NCI-H2107 treated with DMSO at 0.1 percent for 48 hours (cell line): Measurements from ENCODE around the gene DYNLT3.

Source experiments
- DNase-seq: peaks from one replicate; lab custom pipeline; 2025; ENCODE audit not compliant: unreplicated experiment; lab: John Stamatoyannopoulos, UW

Gene DYNLT3

DNA sequence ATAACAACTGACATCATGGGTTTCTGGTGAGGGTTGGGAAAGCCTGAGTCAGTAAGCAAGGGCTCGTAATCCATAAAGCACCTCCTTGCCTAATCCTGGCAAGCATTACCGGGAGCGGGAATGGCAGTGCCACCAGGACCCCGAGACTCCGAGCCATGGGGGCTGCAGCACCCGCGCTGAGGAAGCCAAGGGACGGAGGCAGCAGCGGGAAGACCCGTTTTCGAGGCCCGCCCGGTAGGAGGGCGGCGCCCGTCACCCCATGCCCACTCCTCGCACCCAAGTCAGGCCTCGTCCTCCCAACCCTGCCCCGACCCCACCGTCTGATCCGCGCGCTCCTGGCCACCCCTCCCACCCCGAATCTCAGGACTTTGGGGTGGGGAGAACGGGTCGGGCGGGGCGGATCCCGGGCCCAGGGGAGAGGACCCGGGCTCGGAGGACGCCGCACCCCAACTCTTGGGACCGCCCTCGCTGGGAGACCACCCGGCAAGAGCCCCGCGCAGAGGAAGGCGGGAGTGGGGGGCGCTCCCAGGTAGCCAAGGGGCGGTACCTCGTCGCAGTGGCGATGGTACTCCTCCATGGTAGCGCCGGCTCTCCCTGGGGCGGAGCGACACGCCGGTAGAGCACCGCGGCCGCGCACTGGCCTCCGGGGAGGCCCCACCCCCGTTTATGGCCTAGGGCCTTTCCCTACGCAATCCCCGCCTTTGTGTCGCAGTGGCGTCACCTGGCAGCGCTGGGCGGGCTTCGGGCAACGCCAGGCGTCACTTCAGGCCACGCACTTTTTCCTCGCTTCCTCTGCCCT, at the start of gene DYNLT3:
DYNLT3 (minus strand) TSS at position 638 of the 799 bp plus-strand sequence; CDS start at position 577, 61 bp downstream.
- peak; percentile 83 for DNase-seq

- no peak for DNase-seq
Observed at GRCh38 chrX:37896511-37896890, 49.1 kb upstream of the DYNLT3 start.

DNA sequence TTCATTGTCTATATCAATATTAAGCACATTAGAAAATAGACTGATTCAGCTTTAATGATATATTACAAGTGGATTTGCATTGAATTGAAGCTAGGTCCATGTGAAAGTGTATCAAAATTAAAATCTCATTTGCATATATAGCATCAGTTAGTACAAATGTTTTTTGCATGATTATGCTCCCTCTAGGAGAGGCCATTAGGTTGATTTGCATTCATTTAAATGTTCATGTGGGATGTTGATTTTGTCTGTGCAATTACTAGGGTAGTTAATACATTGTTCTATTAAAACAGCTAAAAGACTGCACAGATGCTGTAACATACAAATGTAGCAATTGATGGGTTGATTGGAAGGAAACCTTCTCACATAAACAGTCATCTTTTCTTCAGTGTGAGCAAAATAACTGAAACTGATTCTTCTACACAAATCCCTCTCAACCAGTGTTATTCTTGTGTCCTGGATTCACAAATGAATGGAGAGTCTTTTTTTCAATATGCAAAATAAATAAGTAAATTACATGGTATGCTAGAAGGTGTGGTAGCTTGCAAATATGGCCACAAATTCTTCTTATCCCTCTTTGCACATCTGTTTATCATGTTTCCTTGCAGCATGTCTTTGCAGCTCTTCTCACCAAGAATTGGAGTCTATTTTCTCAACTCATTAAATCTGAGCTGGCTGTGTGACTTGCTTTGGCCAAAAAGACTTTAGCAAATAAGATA, 48.6 kb upstream of the DYNLT3 start:
- no peak for DNase-seq

- DNase-seq: no peak
Observed at GRCh38 chrX:37894725-37895124, 47.4 kb upstream of the DYNLT3 start.

DNA sequence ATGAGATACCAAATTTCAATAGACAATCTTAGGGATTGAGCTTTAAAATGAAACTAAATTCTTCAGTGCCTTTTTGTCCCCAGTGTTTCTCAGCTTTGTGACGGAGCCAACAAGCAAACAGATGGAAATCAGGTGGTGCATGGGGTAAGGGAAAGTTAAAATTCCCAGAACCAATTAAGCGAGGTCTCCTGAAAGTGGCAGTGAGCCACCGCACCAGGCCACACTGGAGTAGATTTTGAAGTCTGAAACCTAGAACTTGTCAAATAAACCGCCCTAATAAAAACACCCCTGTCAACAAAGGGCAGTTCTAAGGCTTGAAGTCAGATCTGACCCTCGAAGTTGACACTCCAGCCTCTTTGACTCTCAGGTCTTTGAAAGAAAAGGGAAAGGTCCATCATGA, 40.6 kb upstream of the DYNLT3 start:
- DNase-seq: no peak

DNA sequence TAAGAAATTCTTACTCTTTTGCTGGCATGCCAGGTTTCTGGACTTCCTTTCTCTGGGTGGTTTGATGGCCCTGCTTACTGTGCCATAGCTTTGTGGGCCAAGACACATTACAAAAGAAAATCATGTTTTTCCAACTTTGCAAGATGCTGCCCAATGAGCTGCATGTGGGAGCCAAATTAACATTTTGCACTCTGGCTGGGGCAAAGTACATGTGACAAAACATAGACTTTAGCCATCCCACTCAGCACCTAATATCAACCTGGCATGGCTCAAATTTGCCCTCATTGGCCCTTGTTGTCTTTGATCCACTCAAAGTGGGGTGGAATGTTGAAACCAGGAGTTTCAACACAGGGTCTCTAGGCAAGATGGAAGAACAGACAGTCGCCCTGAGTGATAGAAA, 40.0 kb upstream of the DYNLT3 start:
- no peak for DNase-seq

DNA sequence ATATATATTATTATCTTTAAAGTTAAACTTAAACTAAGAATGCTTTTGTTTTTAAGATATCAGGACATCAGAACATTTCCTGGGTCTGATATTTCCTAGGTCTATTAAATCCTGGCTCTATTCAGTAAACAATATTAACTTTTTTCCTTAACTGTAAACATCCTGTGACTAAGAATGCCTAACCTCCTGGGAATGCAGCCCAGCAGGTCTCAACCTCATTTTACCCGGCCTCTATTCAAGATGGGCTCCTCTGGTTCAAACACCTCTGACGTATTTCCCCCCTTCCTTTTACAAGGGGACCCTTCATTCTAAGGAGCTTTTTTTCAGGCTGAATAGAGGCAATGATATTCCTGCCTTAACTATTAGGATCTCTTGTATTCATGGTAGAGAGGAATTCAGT, 35.8 kb upstream of the DYNLT3 start:
- no peak for DNase-seq

- DNase-seq: no peak
Observed at GRCh38 chrX:37879692-37880091, 32.3 kb upstream of the DYNLT3 start.

- DNase-seq: no peak
Observed at GRCh38 chrX:37876716-37877115, 29.3 kb upstream of the DYNLT3 start.

DNA sequence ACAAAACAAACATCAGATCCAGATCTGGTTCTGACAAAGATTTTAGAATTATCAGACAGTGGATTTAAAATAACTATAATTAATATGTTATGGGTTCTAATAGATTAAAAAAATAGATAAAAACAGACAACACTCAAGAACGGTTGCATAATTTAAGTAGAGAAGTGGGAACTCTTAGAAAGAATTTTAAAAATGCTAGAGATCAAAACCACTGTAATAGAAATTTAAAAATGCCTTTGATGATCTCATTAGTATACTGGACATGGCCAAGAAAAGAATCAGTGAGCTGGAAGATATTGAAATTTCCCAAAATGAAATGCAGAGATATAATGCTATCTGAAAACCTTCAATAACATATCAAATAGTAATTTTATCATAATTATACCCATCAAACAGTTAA, 28.3 kb upstream of the DYNLT3 start:
- DNase-seq: no peak

DNA sequence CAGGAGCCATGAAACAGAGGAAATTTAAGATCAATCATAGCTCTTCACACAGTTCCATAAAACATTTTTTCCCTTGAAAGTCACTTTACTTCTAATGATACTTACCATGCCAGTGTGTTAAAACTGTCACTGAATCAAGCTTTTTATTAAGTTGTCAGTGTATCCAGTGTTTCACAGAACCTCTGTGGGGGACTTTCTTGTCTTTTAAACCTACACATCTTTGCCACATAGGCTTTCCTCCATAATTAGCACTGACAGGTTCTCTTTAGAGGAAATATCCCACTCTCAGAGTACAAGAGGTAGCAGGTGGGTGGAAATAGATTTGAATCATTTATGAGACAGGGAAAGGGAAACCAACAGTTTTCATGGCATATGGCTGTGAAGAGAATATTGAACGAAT, 25.8 kb upstream of the DYNLT3 start:
- DNase-seq: no peak

DNA sequence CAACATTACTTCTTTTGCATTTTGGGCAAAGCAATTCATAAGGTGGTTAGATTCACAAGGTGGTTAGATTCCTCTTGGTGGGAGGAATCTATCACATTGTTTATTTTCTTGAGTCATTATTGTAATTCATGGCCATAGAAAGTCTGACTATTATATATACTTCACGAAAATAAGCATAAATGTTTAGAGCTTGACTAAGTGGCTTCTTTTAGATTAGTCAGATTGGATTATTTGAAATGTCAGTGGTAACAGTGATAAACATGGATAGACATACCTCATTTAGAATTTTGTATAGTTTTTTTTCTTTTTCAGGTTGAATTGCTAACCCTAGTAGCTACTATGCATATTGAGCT, 24.9 kb upstream of the DYNLT3 start:
- DNase-seq: no peak

DNA sequence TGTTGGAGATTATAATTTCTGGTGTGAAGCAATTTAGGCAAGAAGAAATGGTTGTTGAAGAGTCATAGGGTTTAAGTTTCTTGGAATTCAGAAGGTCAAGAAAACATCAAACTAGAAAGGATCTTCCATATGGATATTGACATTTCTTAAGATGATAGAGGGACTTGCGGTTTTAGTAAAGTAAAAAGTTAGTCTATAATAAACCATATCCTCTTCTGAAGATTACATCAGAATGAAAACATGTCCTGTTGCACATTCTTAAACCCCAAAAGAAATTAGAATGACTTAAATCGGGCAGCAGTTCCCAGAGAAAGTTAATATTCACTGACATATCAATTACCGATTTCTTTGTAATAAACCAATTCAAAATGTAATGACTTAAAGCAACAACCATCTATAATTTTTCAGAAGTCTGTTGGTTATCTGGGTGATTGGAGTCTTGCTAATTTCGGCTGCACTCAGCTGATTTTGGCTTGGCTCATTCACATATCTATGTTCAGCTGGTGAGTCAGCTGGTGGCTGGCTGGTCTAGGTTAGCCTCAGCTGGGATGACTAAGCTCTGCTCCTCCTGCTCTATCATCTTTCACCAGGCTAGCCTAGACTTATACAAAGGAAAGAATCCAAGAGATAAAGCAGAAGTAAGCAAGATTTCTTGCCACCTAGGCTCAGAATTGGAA, 24.4 kb upstream of the DYNLT3 start:
- DNase-seq: no peak

DNA sequence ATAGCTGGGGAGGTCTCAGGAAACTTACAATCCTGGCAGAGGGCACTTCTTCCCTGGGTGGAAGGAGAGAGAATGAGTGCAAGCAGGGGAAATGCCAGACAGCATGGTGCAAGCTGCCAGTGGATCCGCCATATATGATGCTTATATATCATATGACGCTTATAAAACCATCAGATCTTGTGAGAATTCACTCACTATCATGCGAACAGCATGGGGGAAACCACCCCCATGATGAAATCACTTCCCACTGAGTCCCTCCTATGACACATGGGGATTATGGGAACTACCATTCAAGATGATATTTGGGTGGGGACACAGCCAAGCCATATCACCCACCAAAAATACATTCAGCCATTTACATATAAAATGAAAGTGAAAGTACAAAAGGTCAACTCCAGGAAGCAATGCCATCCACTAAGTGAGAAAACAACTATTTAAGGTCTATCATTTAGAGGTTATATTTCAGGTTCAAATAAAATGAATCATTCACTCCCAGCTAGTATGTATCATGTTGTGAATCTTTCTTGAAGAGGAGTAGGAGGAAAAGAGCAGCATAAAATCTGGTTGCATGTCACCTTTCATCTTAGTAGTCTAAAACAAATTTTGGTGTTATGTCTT, 20.3 kb upstream of the DYNLT3 start:
- no peak for DNase-seq

DNA sequence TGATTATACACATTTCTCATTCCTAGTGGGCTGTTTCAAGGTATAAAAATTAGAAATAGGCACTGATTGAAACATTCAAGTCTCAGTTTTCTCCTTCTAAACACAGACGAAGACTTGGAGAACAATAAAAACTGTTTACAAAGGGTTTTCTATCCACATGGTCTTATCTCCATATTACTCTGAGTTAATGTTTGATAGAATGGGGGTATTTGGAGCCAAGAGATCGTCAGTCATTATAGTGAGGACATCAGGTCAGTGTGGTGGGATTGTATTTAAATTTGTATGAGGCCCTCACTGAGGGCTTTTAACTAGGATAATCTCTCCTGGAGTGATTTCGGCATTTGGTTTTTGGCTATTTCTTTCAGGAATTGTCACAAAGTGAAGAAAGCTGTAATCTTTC, 16.4 kb upstream of the DYNLT3 start:
- DNase-seq: no peak

DNA sequence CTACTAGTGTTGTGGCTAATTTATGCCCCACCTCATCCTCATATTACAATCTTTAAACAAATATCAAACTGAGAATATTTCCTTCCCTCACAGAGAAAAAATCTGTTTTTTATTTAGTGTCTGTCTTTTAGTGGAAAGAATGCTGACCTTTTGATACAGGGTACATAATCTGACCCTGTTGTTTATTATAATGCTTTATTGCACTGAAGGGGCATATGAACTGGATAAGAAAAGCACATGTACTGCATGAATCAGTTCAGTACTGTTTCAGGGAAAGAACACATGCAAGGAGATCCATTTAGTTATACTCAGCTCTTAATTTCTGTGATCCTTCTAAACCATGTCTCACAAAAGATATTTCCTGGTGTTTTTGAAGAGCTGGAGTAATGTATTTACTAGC, 15.5 kb upstream of the DYNLT3 start:
- DNase-seq: no peak

GRCh38 chrX:37860721-37861120, 13.3 kb upstream of the DYNLT3 start:
- DNase-seq: no peak

- DNase-seq: no peak
Observed at GRCh38 chrX:37854748-37855147, 7.4 kb upstream of the DYNLT3 start.

- DNase-seq: no peak
Observed at GRCh38 chrX:37854148-37854547, 6.8 kb upstream of the DYNLT3 start.

- DNase-seq: no peak
Observed at GRCh38 chrX:37847733-37848197, 394 bp upstream of the DYNLT3 start.

DNA sequence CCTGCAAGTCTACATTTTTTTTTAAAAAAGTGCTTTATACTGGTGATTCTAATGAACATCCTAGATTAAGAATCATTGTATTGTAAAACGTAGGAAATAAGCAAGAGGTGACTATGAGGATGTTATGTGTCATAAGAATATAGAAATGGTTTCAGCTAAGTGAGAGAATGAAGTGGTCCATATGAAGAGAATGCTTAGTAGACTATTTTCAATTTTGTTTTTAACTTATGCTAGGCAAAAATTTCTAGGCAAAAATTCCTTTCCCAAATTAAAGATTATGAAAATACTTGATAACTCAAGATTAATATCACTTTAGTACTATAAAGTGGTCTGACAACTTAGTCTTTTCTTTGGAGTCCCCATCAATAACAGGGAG, 825 bp downstream of the DYNLT3 start:
- DNase-seq: no peak

DNA sequence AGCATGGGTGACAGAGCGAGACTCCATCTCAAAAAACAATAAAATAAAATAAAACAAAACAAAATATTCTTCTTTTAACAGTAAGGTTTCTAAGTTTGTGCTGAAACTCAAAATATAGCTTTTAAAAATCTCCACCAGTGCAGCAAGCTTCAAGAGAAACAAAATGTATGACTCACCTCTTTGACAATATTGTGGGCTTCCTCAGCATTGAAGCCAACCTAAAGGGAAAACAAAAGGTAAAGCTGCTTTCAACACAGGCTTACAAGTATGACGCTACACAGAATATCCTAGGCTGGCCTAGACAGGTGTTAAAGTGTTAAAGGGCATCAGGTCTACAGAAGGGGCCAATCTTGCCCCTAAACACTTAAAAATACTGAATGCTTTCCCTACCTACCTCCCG, 1.2 kb downstream of the DYNLT3 start:
- DNase-seq: peak; percentile 3
